Thyroid gland (tissue), 4 donors: ENCODE results near the gene PRKCD. TPM values are rescaled to one million over a fixed set of nuclear protein-coding genes. Genes with fewer than 3 reads are reported as not detected.

ENCODE experiments used
- DNase-seq, 2 donors: peaks; one replicate each; pipeline ENCODE4 v3.0.0-alpha.2; 2019
- H3K27ac ChIP-seq, 3 donors: fragments of 200-600 bp; sonication (generic); 1 replicate in 2 of 3; 2 replicates in 1 of 3; pipeline ENCODE4 v1.5.1; 2016 to 2019; ENCODE audit warnings: mild to moderate bottlenecking in 1 of 3, moderate library complexity in 1 of 3
- H3K27me3 ChIP-seq: fragments of 200-600 bp; sonication (generic); one replicate; pipeline ENCODE4 v1.5.1; 2019
- H3K36me3 ChIP-seq, 2 donors: fragments of 200-600 bp; sonication (generic); one replicate each; pipeline ENCODE4 v1.5.1; 2016 to 2019
- H3K4me1 ChIP-seq, 2 donors: fragments of 200-600 bp; sonication (generic); one replicate each; pipeline ENCODE4 v1.5.1; 2017 to 2019
- H3K4me3 ChIP-seq, 3 donors: fragments of 200-600 bp; sonication (generic); replicated peaks in 1 of 3; 1 replicate in 2 of 3; 2 replicates in 1 of 3; pipeline ENCODE4 v1.5.1; 2016; ENCODE audit warnings: mild to moderate bottlenecking in 1 of 3
- H3K9me3 ChIP-seq: fragments of 200-600 bp; sonication (generic); one replicate; pipeline ENCODE4 v1.5.1; 2017
- POLR2A ChIP-seq, 2 donors: fragments of 450-650 bp; IDR thresholded peaks; one replicate each; pipeline ENCODE4 v1.6.1; 2017; ENCODE audit warnings: antibody characterized with exemption in 2 of 2, mild to moderate bottlenecking in 2 of 2, moderate library complexity in 1 of 2
- WGBS, 2 donors: methylation state at CpG; one replicate each; pipeline ENCODE4 v1.1.5; 2017; 5-methylcytosine and 5-hydroxymethylcytosine counted together
- intact Hi-C: fragments of 100-400 bp; cut with DNase I; formaldehyde crosslinking; loops from one replicate; pipeline ENCODE4 v1.15.1; 2023
- total RNA-seq, 4 donors: library from RNA; depleted of rRNA; stranded (reverse); fragments of >200 nt; gene quantifications; one replicate each; pipeline ENCODE4 v1.2.3, GENCODE V29; 2016
- TF ChIP-seq, protein P1 (sequence below), 6 experiments: fragments of 200-600 bp in 3 of 6; fragments of 450-650 bp in 3 of 6; sonication (generic) in 3 of 6; IDR thresholded peaks; one replicate each; pipeline ENCODE4 v1.5.1; 2016 to 2019; ENCODE audit warnings: antibody characterized with exemption in 6 of 6, mild to moderate bottlenecking in 2 of 6, inconsistent platforms in 1 of 6, moderate library complexity in 1 of 6

The PRKCD gene
- total RNA-seq, 4 donors from 2014 or later = 32.0 to 154 (median 71.4) TPM

DNA sequence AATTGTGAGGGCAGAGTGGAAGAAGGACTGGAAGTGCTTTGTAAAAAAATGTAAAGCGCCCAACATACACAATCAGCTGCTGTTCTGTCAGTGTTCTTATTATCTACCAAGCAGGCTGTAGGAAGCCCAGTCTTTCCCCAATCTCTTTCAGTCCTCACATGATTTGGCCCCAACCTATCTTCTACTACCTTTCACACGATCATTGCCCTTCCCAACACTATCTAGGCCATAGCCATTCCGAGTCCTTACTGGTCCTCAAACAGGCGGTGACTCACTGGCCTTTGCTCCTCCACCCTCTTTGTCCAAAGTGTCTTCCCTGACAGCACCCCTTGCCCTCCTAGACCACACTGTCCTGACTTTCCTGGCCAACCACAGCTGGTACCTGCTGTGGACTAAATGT lies 29.9 kb upstream of the PRKCD start:
- H3K4me3 ChIP-seq = no peak overlapping the region

GRCh38 chr3:53132347-53132746 lies 28.7 kb upstream of the PRKCD start:
- no peaks in the 10 kb centered on the region for H3K27me3 ChIP-seq
- intact Hi-C loops = no loop called here
- no peaks in the 10 kb centered on the region for H3K36me3 ChIP-seq
- H3K27ac ChIP-seq = peak overlapping the region; percentile 8 to 77 (median 31)
- peak; percentile 60 to 65 for DNase-seq
- WGBS, 2 donors = 53 to 63% methylated on average over 5 of the region's 5 CpGs
- H3K4me1 ChIP-seq = peaks cover 41 to 76% of the 10 kb centered on the region in 2 donors
- no peak overlapping the region for H3K4me3 ChIP-seq
- no peak for TF ChIP-seq POLR2A (IDR thresholded peaks at IDR 0.05)
- TF ChIP-seq, protein P1, sequence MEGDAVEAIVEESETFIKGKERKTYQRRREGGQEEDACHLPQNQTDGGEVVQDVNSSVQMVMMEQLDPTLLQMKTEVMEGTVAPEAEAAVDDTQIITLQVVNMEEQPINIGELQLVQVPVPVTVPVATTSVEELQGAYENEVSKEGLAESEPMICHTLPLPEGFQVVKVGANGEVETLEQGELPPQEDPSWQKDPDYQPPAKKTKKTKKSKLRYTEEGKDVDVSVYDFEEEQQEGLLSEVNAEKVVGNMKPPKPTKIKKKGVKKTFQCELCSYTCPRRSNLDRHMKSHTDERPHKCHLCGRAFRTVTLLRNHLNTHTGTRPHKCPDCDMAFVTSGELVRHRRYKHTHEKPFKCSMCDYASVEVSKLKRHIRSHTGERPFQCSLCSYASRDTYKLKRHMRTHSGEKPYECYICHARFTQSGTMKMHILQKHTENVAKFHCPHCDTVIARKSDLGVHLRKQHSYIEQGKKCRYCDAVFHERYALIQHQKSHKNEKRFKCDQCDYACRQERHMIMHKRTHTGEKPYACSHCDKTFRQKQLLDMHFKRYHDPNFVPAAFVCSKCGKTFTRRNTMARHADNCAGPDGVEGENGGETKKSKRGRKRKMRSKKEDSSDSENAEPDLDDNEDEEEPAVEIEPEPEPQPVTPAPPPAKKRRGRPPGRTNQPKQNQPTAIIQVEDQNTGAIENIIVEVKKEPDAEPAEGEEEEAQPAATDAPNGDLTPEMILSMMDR (IDR thresholded peaks at IDR 0.05) = no peak
- no peaks in the 10 kb centered on the region for H3K9me3 ChIP-seq

More for the DNA sequence above, 29.9 kb upstream of the PRKCD start:
- TF ChIP-seq, protein P1 (IDR thresholded peaks at IDR 0.05) = no peak
- TF ChIP-seq POLR2A (IDR thresholded peaks at IDR 0.05) = no peak
- Histone ChIP-seq H3K36me3 (no peaks in the 10 kb centered on the region), H3K4me1 (peaks cover 32 to 65% of the 10 kb centered on the region in 2 donors), H3K27me3 (no peaks in the 10 kb centered on the region), H3K27ac (peak overlapping the region; percentile 68 to 86 (median 75)), H3K9me3 (no peaks in the 10 kb centered on the region)
- intact Hi-C loops = no loop called here
- WGBS, 2 donors = 92 to 95% methylated on average over 4 of the region's 4 CpGs
- DNase-seq = no peak

DNA sequence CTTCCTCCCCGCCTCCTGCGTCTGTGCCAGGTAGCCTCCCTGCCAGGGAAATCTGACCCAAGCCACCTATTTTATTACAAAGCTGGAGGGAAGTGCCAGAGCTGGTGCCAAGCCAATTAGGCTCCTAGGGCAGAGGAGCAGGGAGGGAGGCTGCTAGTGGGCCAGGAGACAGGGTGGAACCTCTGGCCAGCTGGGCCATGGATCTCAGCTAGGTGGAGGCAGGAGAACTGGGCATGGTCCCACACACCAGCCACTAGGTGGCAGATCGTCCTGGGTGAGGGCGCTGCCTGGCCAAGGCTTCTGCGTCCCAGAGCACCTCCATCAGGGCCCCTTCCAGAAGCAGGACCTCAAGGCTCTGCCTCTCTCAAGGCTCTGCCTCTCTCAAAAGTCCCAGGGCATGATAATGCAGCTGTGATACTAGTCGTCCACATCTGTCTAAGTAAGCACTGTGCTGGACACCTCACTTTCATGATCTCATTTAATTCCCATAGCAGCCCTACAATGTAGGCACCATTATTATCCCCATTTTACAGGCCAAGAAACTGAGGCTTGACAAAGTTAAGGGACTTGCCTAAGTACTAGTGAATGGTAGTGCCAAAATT lies 26.3 kb upstream of the PRKCD start:
- 15 to 24% methylated on average over 5 to 6 of the region's 6 CpGs for WGBS, 2 donors
- Histone ChIP-seq H3K27me3 (no peaks in the 10 kb centered on the region), H3K27ac (peak overlapping the region in 2 of 3 donors; percentile 57 to 77), H3K4me1 (peaks cover 42 to 72% of the 10 kb centered on the region in 2 donors), H3K4me3 (no peak overlapping the region), H3K36me3 (no peaks in the 10 kb centered on the region), H3K9me3 (no peaks in the 10 kb centered on the region)
- intact Hi-C loops = no loop called here
- DNase-seq = peak; percentile 99
- TF ChIP-seq POLR2A (IDR thresholded peaks at IDR 0.05) = peak in 1 of 2 donors; percentile 53
- TF ChIP-seq, protein P1 (IDR thresholded peaks at IDR 0.05) = peak; percentile 42 to 95 (median 86)

- TF ChIP-seq, protein P1 (IDR thresholded peaks at IDR 0.05) = no peak
- no peak for TF ChIP-seq POLR2A (IDR thresholded peaks at IDR 0.05)
- peak overlapping the region; percentile 67 to 77 (median 73) for H3K27ac ChIP-seq
- H3K27me3 ChIP-seq = no peaks in the 10 kb centered on the region
- H3K4me3 ChIP-seq = no peak overlapping the region
- 16 to 22% methylated on average over 2 of the region's 2 CpGs for WGBS, 2 donors
- no peaks in the 10 kb centered on the region for H3K9me3 ChIP-seq
- peak; percentile 76 to 90 for DNase-seq
- H3K4me1 ChIP-seq = peaks cover 32 to 55% of the 10 kb centered on the region in 2 donors
- no peaks in the 10 kb centered on the region for H3K36me3 ChIP-seq
- intact Hi-C loops = no loop called here
Measured at GRCh38 chr3:53137221-53137620, 23.8 kb upstream of the PRKCD start.

DNA sequence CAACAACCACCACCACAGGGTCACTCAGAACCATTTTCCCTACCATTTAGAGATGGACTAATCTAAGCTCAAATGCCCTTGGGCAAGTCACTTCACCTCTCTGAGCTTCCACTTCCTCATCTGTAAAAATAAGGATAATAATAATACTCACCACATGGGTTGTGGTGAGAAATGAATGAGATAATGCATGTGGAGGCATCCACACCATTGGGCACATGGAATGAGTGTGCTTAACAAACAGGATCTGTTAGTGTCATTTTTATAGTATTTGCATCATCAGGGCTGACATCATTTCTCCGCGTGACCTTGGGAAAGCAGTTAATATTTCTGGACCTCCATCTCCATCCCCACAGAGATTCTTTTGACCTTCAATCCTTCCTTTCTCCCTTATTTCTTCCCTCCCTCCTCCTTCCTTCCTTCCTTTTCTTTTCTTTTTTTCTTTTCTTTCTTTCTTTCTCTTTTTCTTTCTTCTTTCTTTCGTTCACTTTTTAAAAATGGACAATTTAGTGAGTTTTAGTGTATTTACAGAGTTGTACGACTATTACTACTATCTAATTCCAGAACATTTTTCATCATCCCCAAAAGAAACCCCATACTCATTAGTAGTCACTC lies 23.1 kb upstream of the PRKCD start:
- peak overlapping the region; percentile 67 to 77 (median 73) for H3K27ac ChIP-seq
- H3K4me3 ChIP-seq = no peak overlapping the region
- H3K36me3 ChIP-seq = no peaks in the 10 kb centered on the region
- WGBS, 2 donors = 94 to 95% methylated on average over 4 of the region's 4 CpGs
- TF ChIP-seq, protein P1 (IDR thresholded peaks at IDR 0.05) = no peak
- no peak for TF ChIP-seq POLR2A (IDR thresholded peaks at IDR 0.05)
- H3K27me3 ChIP-seq = no peaks in the 10 kb centered on the region
- peaks cover 32 to 48% of the 10 kb centered on the region in 2 donors for H3K4me1 ChIP-seq
- intact Hi-C loops = no loop called here
- H3K9me3 ChIP-seq = no peaks in the 10 kb centered on the region
- no peak for DNase-seq
